Heart right ventricle (tissue), 16 donors: ENCODE data around the gene MIR17HG. TPM values are rescaled to one million over a fixed set of nuclear protein-coding genes. Genes with fewer than 3 reads are reported as not detected.
"Not testable (repeated sequence)": the region's sequence is repeated elsewhere in the genome, so short reads cannot be mapped to it uniquely, and the experiment has no call there.

Source experiments
- ATAC-seq, 8 donors: fragments of 200-7000 bp; cut with Tn5 transposase; one replicate each; pipeline ENCODE4 v1.9.1; 2020; ENCODE audit warnings: mild to moderate bottlenecking in 8 of 8, moderate library complexity in 8 of 8, moderate number of reproducible peaks in 1 of 8
- DNase-seq, 2 donors: peaks; one replicate each; pipeline ENCODE4 v3.0.0-alpha.2; 2020
- H3K27ac ChIP-seq, 10 donors: fragments of 200-600 bp; sonication (generic) in 2 of 10; one replicate each; pipeline versions ENCODE4 v1.5.0 to v1.8.0; 2020 to 2022; ENCODE audit warnings: mild to moderate bottlenecking in 3 of 10
- H3K27me3 ChIP-seq, 7 donors: fragments of 200-600 bp; one replicate each; pipeline ENCODE4 v1.8.0; 2021 to 2022; ENCODE audit warnings: mild to moderate bottlenecking in 2 of 7
- H3K36me3 ChIP-seq, 9 donors: fragments of 200-600 bp; sonication (generic) in 1 of 9; one replicate each; pipeline versions ENCODE4 v1.5.0 to v1.8.0; 2020 to 2022; ENCODE audit warnings: mild to moderate bottlenecking in 2 of 9
- H3K4me1 ChIP-seq, 9 donors: fragments of 200-600 bp; sonication (generic) in 1 of 9; one replicate each; pipeline versions ENCODE4 v1.5.0 to v1.8.0; 2020 to 2022; ENCODE audit warnings: mild to moderate bottlenecking in 4 of 9
- H3K4me3 ChIP-seq, 10 donors: fragments of 200-600 bp; sonication (generic) in 2 of 10; one replicate each; pipeline versions ENCODE4 v1.5.0 to v1.8.0; 2020 to 2022; ENCODE audit warnings: mild to moderate bottlenecking in 7 of 10, moderate library complexity in 2 of 10
- H3K9me3 ChIP-seq, 11 donors: fragments of 200-600 bp in 10 of 11; sonication (generic) in 2 of 11; one replicate each; pipeline versions ENCODE4 v1.5.0 to v1.8.0; 2013 to 2022; ENCODE audit warnings: mild to moderate bottlenecking in 2 of 11, control low read depth in 1 of 11, moderate library complexity in 1 of 11
- WGBS, 2 donors: extraction: QIAGEN DNeasy Blood & Tissue Kit; methylation state at CpG; one replicate each; pipeline ENCODE4 v1.1.7; 2013; ENCODE audit warnings: inconsistent platforms in 1 of 2; 5-methylcytosine and 5-hydroxymethylcytosine counted together
- intact Hi-C, 10 donors: fragments of 100-400 bp; cut with DNase I; formaldehyde crosslinking; loops; one replicate each; pipeline versions ENCODE4 v1.11.1 to v1.14.2; 2022
- polyA plus RNA-seq, 2 donors: library from polyadenylated mRNA; stranded (reverse); fragments of 200-250 nt; gene quantifications; one replicate each; pipeline ENCODE4 v1.2.3, GENCODE V29; 2013
- total RNA-seq, 10 donors: library from RNA; stranded (reverse); fragmentation: NEBNext Ultra II Directional in 3 of 10; extraction: Animal tissue kit (Norgen Biotek cat#: 25700) in 3 of 10; gene quantifications; one replicate each; pipeline versions ENCODE4 v1.2.1 to v1.2.4, GENCODE V29; 2021 to 2023
- TF ChIP-seq, protein P1 (sequence below), 9 donors: fragments of 200-600 bp; sonication (generic) in 2 of 9; IDR thresholded peaks; one replicate each; pipeline versions ENCODE4 v1.5.0 to v1.8.0; 2021 to 2022; ENCODE audit warnings: antibody characterized with exemption in 9 of 9, mild to moderate bottlenecking in 5 of 9, moderate library complexity in 1 of 9
- donor health status: Arrhythmogenic right ventricular cardiomyopathy.
- donor health status: ischemic (EF 13 %, LVEDD 7.1; RV severe dilation, severe dysfunction).
- donor health status: healthy with polysubstance abuse.
- donor health status: DM: no; HTN: yes; CAD: no.
- donor health status: DM: no; HTN: no; CAD: no.
- donor health status: ischemic (EF 25% LVEDD 6.9; RV normal size, moderate dysfunction).
- donor health status: ischemic (EF 25% LVEDD 5.7; RV mildly dilated, moderate dysfunction).
- donor health status: healthy.
- donor health status: DM: yes; HTN: yes; CAD: no.
- donor health status: Ischemic cardiomyopathy.
- donor health status: ischemic (EF 35%, LVEDD 5.7; RV mildly dilated, moderate dysfunction).
- donor health status: nonischemic (EF 11% LVEDD 7.7; RV severe dilation, severe dysfunction).
- donor health status: DM: yes; HTN: yes; CAD: no.
- donor health status: PGD.
- donor health status: ischemic (EF 29% LVEDD 5.4; RV normal size, mild dysfunction).
- donor health status: nonischemic (EF 23%, LVEDD 6.1; RV moderate dilation, normal function).

The MIR17HG gene
- total and polyA plus RNA-seq, 12 donors = 0.41 to 5.0 (median 1.1) TPM

GRCh38 chr13:91349992-91350911 lies 2.8 kb downstream of the MIR17HG start:
- intact Hi-C loops = no loop called here
- WGBS, 2 donors = 63 to 67% methylated on average over 5 of the region's 5 CpGs
- Histone ChIP-seq H3K4me1 (peaks cover 4 to 39% (median 26%) of the 10 kb centered on the region in 9 donors), H3K27me3 (peaks cover 0 to 18% (median 0%) of the 10 kb centered on the region in 7 donors), H3K4me3 (peak overlapping the region in 1 of 10 donors; percentile 76), H3K36me3 (peaks cover 0 to 55% (median 0%) of the 10 kb centered on the region in 9 donors), H3K9me3 (no peaks in the 10 kb centered on the region), H3K27ac (no peak overlapping the region)
- ATAC-seq = no peak
- TF ChIP-seq, protein P1, sequence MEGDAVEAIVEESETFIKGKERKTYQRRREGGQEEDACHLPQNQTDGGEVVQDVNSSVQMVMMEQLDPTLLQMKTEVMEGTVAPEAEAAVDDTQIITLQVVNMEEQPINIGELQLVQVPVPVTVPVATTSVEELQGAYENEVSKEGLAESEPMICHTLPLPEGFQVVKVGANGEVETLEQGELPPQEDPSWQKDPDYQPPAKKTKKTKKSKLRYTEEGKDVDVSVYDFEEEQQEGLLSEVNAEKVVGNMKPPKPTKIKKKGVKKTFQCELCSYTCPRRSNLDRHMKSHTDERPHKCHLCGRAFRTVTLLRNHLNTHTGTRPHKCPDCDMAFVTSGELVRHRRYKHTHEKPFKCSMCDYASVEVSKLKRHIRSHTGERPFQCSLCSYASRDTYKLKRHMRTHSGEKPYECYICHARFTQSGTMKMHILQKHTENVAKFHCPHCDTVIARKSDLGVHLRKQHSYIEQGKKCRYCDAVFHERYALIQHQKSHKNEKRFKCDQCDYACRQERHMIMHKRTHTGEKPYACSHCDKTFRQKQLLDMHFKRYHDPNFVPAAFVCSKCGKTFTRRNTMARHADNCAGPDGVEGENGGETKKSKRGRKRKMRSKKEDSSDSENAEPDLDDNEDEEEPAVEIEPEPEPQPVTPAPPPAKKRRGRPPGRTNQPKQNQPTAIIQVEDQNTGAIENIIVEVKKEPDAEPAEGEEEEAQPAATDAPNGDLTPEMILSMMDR (IDR thresholded peaks at IDR 0.05) = no peak
- DNase-seq = no peak

- peaks cover 0 to 64% (median 0%) of the 10 kb centered on the region in 9 donors for H3K36me3 ChIP-seq
- TF ChIP-seq, protein P1 (IDR thresholded peaks at IDR 0.05) = no peak
- H3K27ac ChIP-seq = no peak overlapping the region
- peaks cover 0 to 9% (median 0%) of the 10 kb centered on the region in 7 donors for H3K27me3 ChIP-seq
- no peaks in the 10 kb centered on the region for H3K9me3 ChIP-seq
- intact Hi-C loops = no loop called here
- H3K4me3 ChIP-seq = no peak overlapping the region
- 84 to 85% methylated on average over 5 of the region's 5 CpGs for WGBS, 2 donors
- DNase-seq (no peak), ATAC-seq (no peak)
- peaks cover 4 to 39% (median 26%) of the 10 kb centered on the region in 9 donors for H3K4me1 ChIP-seq
Measured at GRCh38 chr13:91351123-91351522, 3.6 kb downstream of the MIR17HG start.

GRCh38 chr13:91351980-91352379 lies 4.5 kb downstream of the MIR17HG start:
- no peak for ATAC-seq
- whole genome bisulfite sequencing, 2 donors = 84 to 93% methylated on average over 2 of the region's 2 CpGs
- no peak for DNase-seq
- Histone ChIP-seq H3K9me3 (no peaks in the 10 kb centered on the region), H3K27me3 (peaks cover 0 to 2% (median 0%) of the 10 kb centered on the region in 7 donors), H3K27ac (no peak overlapping the region), H3K36me3 (peaks cover 0 to 72% (median 0%) of the 10 kb centered on the region in 9 donors), H3K4me1 (peaks cover 4 to 32% (median 26%) of the 10 kb centered on the region in 9 donors), H3K4me3 (no peak overlapping the region)
- TF ChIP-seq, protein P1 (IDR thresholded peaks at IDR 0.05) = no peak
- intact Hi-C loops = no loop called here

GRCh38 chr13:91352891-91353290 lies 5.4 kb downstream of the MIR17HG start:
- ATAC-seq, H3K4me3 ChIP-seq, H3K27ac ChIP-seq, H3K27me3 ChIP-seq, H3K9me3 ChIP-seq, intact Hi-C loops, DNase-seq: not testable (repeated sequence)
- Histone ChIP-seq H3K36me3 (peaks cover 0 to 78% (median 0%) of the 10 kb centered on the region in 9 donors), H3K4me1 (peaks cover 4 to 30% (median 26%) of the 10 kb centered on the region in 9 donors)
- WGBS, 2 donors = 88 to 90% methylated on average over 7 of the region's 7 CpGs
